NCI-H748 treated with DMSO at 0.1 percent for 48 hours (cell line): ENCODE measurements around the gene FAM120C.

Source experiments
- DNase-seq: peaks from one replicate; lab custom pipeline; 2025; lab: John Stamatoyannopoulos, UW

FAM120C gene

GRCh38 chrX:54043056-54043455, 140.0 kb downstream of the FAM120C start:
- no peak for DNase-seq

DNA sequence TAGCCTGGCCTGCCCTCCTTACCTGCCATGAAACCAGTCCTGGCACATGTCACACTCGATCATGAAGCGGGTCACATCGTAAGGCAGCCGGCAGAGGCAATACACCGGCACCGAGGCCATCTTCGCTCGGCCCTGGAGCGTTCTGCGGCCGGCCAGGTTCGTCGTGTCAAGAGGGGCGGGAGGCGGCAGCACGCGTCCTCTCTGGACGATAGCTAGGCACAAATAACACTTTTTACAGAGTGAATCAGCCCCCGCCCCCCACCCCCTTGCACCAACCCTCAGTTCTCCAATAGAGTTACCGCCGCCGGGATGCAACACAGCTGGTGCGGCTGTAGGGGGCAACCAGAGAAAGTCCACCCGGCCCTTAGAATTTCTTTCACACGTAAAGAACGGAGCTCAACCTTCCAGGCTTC, 140.4 kb downstream of the FAM120C start:
- DNase-seq = peak; percentile 7

DNA sequence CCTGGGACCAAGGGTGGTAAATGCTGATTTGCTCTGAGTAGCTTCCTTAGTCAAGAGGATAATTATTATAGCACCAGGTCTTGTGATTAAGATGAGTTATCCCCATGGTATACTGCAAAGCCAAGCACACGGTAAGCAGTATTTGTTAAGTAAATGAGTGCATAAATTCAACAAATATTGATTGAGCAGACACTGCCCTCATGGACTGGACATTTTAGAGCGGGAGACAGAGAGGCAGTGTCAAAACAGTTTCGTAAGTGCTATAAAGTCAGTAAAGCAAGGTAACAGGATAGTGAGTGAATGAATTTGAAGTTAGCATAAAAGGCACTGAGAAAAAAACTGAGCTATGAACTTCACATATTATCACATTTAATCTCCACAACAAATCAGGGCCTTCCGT, 152.7 kb downstream of the FAM120C start:
- DNase-seq = no peak

DNA sequence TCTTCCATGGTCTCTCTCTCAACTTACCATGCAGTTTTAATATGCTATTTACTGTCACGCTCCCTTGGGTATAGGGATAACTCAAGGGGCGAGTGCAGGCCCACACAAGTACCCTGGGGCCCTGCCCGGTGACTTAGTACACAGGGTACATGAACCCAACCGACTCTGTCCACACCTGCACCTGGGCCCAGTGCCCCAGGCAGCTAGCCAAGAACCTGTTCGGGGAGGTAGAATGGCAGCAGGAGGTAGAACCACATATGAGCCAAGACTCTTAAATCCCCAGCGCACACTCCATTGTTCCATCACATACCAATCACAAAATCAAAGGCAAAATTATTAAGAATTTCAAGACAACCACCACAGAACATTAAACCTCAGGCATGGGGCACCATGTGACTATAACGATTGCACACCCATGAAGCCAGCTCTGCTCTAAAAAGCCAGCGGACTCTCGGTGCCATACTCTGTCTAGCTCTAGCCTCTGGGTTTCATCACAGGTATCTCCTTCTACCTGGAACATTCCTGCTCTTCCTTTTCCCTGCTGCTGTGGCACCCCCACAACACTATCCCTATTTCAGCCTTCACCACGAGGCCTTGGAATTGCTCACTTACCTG, 153.4 kb downstream of the FAM120C start:
- DNase-seq = no peak

DNA sequence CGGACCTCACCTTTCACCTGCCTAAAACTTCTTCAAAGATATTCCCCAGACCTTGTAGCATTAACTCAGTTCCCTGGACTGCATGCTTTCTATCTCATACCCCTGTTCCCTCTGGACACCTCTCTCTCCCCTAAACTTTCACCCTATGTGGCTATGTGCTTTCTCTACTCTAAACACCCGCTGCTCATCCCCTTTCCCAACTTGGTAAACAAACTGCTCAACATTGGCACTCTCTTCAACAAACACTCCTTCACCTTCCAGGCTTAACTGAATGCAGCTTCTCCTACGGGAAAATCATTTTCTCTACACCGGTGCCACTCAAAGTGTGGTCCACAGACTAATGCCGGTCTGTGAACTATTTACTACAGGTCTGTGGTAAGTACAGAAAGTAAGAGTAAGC, 158.7 kb downstream of the FAM120C start:
- DNase-seq = no peak
